K562 (cell line): ENCODE data around the gene SLK. TPM values are rescaled to one million over a fixed set of nuclear protein-coding genes. Genes with fewer than 3 reads are reported as not detected.
A peak's percentile ranks its signal among the peaks of the same experiment; 100 is the strongest.

Experiments
- ATF3 ChIP-seq, 2 experiments: fragments of 450-650 bp in 1 of 2; sonication (generic) in 1 of 2; formaldehyde crosslinking in 1 of 2; IDR thresholded peaks in 1 of 2; conservative IDR thresholded peaks in 1 of 2; 2 replicates each; pipeline versions ENCODE4 v1.6.1 to v1.8.1; 2016 to 2023; ENCODE audit warnings: mild to moderate bottlenecking in 2 of 2, moderate library complexity in 2 of 2, inconsistent platforms in 1 of 2, missing genetic modification reagents in 1 of 2
- BHLHE40 ChIP-seq: IDR thresholded peaks from 2 replicates; pipeline ENCODE4 v1.6.1; 2011; ENCODE audit warnings: low read length, improper control_type of control experiment
- CCAR2 ChIP-seq: fragments of 200-400 bp; formaldehyde crosslinking; IDR thresholded peaks from 2 replicates; pipeline ENCODE4 v1.6.1; 2017; ENCODE audit warnings: mild to moderate bottlenecking, low read depth, low read length
- CUX1 ChIP-seq: fragments of 200-800 bp; sonication (Bioruptor generic); IDR thresholded peaks from 2 replicates; pipeline ENCODE4 v1.6.1; 2016; ENCODE audit warnings: missing genetic modification characterization, missing compliant biosample characterization
- DACH1 ChIP-seq: fragments of 450-650 bp; IDR thresholded peaks from 2 replicates; pipeline ENCODE4 v1.6.1; 2018; ENCODE audit not compliant: partially characterized antibody
- DMBX1 ChIP-seq: fragments of 250-450 bp; sonication (Bioruptor Pico); IDR thresholded peaks from 2 replicates; pipeline ENCODE4 v1.8.0; 2022; ENCODE audit warnings: inconsistent platforms, mild to moderate bottlenecking, moderate library complexity, borderline replicate concordance
- EHMT2 ChIP-seq: fragments of 450-650 bp; IDR thresholded peaks from 2 replicates; pipeline ENCODE4 v1.6.1; 2018; ENCODE audit warnings: antibody characterized with exemption
- FOXP1 ChIP-seq: sonication (generic); formaldehyde crosslinking; IDR thresholded peaks from 2 replicates; pipeline ENCODE4 v1.8.0; 2022; ENCODE audit warnings: mild to moderate bottlenecking, missing genetic modification reagents
- HDAC6 ChIP-seq: IDR thresholded peaks from 2 replicates; pipeline ENCODE4 v1.6.1; 2012; ENCODE audit warnings: low read depth, mild to moderate bottlenecking, control low read depth, inconsistent platforms, low read length, moderate library complexity
- MLLT1 ChIP-seq, 2 experiments: fragments of 450-650 bp; IDR thresholded peaks; 2 replicates each; pipeline ENCODE4 v1.6.1; 2016
- PCBP1 ChIP-seq: fragments of 200-400 bp; formaldehyde crosslinking; IDR thresholded peaks from 2 replicates; pipeline ENCODE4 v1.6.1; 2018; ENCODE audit warnings: mild to moderate bottlenecking, low read depth, low read length; ENCODE audit not compliant: poor library complexity, severe bottlenecking
- RBFOX2 ChIP-seq: fragments of 200-400 bp; formaldehyde crosslinking; IDR thresholded peaks from 2 replicates; pipeline ENCODE4 v1.6.1; 2017; ENCODE audit warnings: low read depth, mild to moderate bottlenecking, low read length, moderate library complexity
- RBM17 ChIP-seq: fragments of 200-400 bp; formaldehyde crosslinking; IDR thresholded peaks from 2 replicates; pipeline ENCODE4 v1.6.1; 2017; ENCODE audit warnings: low read depth, mild to moderate bottlenecking, low read length, borderline replicate concordance
- RBM39 ChIP-seq: fragments of 200-400 bp; formaldehyde crosslinking; optimal IDR thresholded peaks from 2 replicates; pipeline ENCODE3; 2018; ENCODE audit warnings: low read depth, low read length
- SLC30A9 ChIP-seq: fragments of 250-450 bp; sonication (Bioruptor Pico); IDR thresholded peaks from 2 replicates; pipeline ENCODE4 v1.8.0; 2022; ENCODE audit warnings: mild to moderate bottlenecking, moderate library complexity
- SMAD4 ChIP-seq: fragments of 250-450 bp; sonication (Bioruptor Pico); conservative IDR thresholded peaks from 2 replicates; pipeline ENCODE4 v1.8.0; 2021; ENCODE audit warnings: inconsistent platforms, mild to moderate bottlenecking, moderate library complexity
- ZBTB34 ChIP-seq: fragments of 250-450 bp; sonication (Bioruptor Pico); IDR thresholded peaks from 2 replicates; pipeline ENCODE4 v1.8.0; 2021; ENCODE audit warnings: mild to moderate bottlenecking, moderate library complexity
- ZNF311 ChIP-seq: fragments of 250-450 bp; sonication (Bioruptor Pico); IDR thresholded peaks from 2 replicates; pipeline ENCODE4 v1.4.0; 2020; ENCODE audit warnings: mild to moderate bottlenecking, moderate library complexity
- ZNF41 ChIP-seq: fragments of 250-450 bp; sonication (Bioruptor Pico); conservative IDR thresholded peaks from 2 replicates; pipeline ENCODE4 v1.4.0; 2020; ENCODE audit warnings: mild to moderate bottlenecking
- polyA plus RNA-seq, 8 experiments: library from polyadenylated mRNA; depleted of rRNA in 4 of 8; stranded (reverse) in 5 of 8; unstranded in 3 of 8; fragments of >200 nt; fragmentation: Nextera tagmentation in 2 of 8; fragmentation: Illumina TruSeq in 1 of 8; extraction: Ambion mirVana in 2 of 8; extraction: Trizol in 1 of 8; gene quantifications; 2 replicates each; pipeline versions ENCODE4 v1.2.1 to v1.2.3, GENCODE V29; 2011 to 2014; ENCODE audit warnings: inconsistent platforms in 1 of 8, missing spikeins in 1 of 8
- total RNA-seq, 7 experiments: library from RNA; depleted of rRNA in 6 of 7; stranded (reverse); fragments of >200 nt in 6 of 7; fragmentation: Illumina TruSeq in 2 of 7; extraction: Trizol in 2 of 7; gene quantifications; 2 replicates each; pipeline versions ENCODE4 v1.2.1 to v1.2.3, GENCODE V29; 2011 to 2021; ENCODE audit warnings: low replicate concordance in 1 of 7

SLK gene
- total and polyA plus RNA-seq, 9 of the 15 experiments (the other 6 are each of a cell fraction or from before 2014, with no cell fraction given): 8.2 to 40.0 (median 23.4) TPM

- TF ChIP-seq ZBTB34 (CRISPR knock-in tag) (no peak), ATF3 (IDR thresholded peaks at IDR 0.05) (no peak), ATF3 (CRISPR knock-in tag; conservative IDR thresholded peaks at IDR 0.05) (no peak), DACH1 (no peak), RBM39 (no peak), DMBX1 (peak; percentile 91), SLC30A9 (CRISPR knock-in tag) (no peak), HDAC6 (no peak), EHMT2 (no peak), ZNF311 (CRISPR knock-in tag) (no peak), PCBP1 (no peak), CCAR2 (no peak), SMAD4 (peak; percentile 89), CUX1 (CRISPR knock-in tag) (no peak), MLLT1 (IDR thresholded peaks at IDR 0.05) (no peak), RBM17 (no peak), FOXP1 (CRISPR knock-in tag) (no peak), BHLHE40 (no peak), ZNF41 (0 out of 2 replicates have a peak, but pooled peaks have one; percentile 19), RBFOX2 (peak; percentile 84)
Observed at GRCh38 chr10:103966671-103967447, at the start of gene SLK (continued).
